ENCODE results near the gene CHCT1.

DNA sequence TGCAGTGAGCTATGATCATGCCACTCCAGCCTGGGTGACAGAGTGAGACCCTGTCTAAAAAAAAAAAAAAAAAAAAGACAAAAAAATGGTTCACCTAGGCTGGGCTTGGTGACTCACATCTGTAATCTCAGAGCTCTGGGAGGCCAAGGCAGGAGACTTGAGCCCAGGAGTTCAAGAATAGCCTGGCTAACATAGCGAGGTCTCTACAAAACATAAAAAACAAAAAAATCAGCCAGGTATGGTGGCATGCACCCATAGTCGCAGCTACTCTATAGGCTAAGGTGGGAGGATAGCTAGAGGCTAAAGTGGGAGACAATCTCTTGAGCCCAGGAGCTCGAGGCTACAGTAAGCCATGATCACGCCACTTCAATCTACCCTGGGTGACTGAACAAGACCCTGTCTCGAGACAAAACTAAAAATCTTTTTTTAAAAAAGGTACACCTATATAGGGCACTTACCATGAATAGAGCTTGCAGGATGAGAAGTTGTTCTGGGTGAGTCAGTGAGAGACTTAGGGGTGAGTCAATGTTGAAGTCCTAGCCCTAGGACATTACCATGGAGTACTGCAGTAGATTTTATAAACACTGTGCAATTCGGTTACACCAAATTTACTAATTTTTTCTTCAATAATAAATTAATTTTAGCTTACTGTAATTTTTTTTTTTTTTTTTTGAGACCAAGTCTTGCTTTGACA lies 49.4 kb upstream of the CHCT1 start:
- TF ChIP-seq, protein P1, sequence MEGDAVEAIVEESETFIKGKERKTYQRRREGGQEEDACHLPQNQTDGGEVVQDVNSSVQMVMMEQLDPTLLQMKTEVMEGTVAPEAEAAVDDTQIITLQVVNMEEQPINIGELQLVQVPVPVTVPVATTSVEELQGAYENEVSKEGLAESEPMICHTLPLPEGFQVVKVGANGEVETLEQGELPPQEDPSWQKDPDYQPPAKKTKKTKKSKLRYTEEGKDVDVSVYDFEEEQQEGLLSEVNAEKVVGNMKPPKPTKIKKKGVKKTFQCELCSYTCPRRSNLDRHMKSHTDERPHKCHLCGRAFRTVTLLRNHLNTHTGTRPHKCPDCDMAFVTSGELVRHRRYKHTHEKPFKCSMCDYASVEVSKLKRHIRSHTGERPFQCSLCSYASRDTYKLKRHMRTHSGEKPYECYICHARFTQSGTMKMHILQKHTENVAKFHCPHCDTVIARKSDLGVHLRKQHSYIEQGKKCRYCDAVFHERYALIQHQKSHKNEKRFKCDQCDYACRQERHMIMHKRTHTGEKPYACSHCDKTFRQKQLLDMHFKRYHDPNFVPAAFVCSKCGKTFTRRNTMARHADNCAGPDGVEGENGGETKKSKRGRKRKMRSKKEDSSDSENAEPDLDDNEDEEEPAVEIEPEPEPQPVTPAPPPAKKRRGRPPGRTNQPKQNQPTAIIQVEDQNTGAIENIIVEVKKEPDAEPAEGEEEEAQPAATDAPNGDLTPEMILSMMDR (conservative IDR thresholded peaks at IDR 0.05 in 1 of 2, IDR thresholded peaks at IDR 0.05 in 1 of 2; ENCODE audit: low read depth in 1 of 2, low read length in 2 of 2) = no peak
- TF ChIP-seq EZH2 (IDR thresholded peaks at IDR 0.05; ENCODE audit: low read length, missing control alignments) = no peak

All from fibroblast of lung (primary cell).